A549 (cell line): Measurements from ENCODE around the gene FBN2. TPM values are rescaled to one million over a fixed set of nuclear protein-coding genes. Genes with fewer than 3 reads are reported as not detected.

Experiments used
- ATAC-seq, 2 experiments: fragments of 200-7000 bp in 1 of 2; fragments of >200 bp in 1 of 2; cut with Nextera tagmentation in 1 of 2; cut with Tn5 transposase in 1 of 2; 3 replicates each; pipeline versions ENCODE4 v1.8.0 to v1.9.1; 2018 to 2020; ENCODE audit warnings: mild to moderate bottlenecking in 1 of 2, moderate library complexity in 1 of 2
- CTCF ChIA-PET: fragments of 300-600 bp; sonication (Branson Sonifier 250); formaldehyde crosslinking; extraction: SDS; loops from one replicate; lab custom pipeline; 2021; ENCODE audit warnings: antibody characterized with exemption, inconsistent platforms; lab: Yijun Ruan, JAX
- POLR2A ChIA-PET: fragments of 350-600 bp; formaldehyde crosslinking; extraction: SDS; loops from one replicate; lab custom pipeline; 2021; ENCODE audit warnings: antibody characterized with exemption, inconsistent platforms; lab: Yijun Ruan, JAX
- DNase-seq, 2 experiments: peaks; one replicate each; pipeline versions ENCODE4 v3.0.0 to v3.0.0-alpha.2; 2011 to 2016; ENCODE audit warnings: low read depth in 1 of 2, low spot score in 1 of 2
- FAIRE-seq: peaks from 2 replicates; lab custom pipeline; 2011; peaks lifted over from hg19 to GRCh38; lab: Jason Lieb, UNC
- H3K27ac ChIP-seq, 2 experiments: fragments of >200 bp; sonication (Bioruptor Twin); formaldehyde crosslinking; 3 replicates each; pipeline ENCODE4 v1.5.1; 2016 to 2017
- H3K4me1 ChIP-seq: fragments of >200 bp; sonication (Bioruptor Twin); formaldehyde crosslinking; 3 replicates; pipeline ENCODE4 v1.6.1; 2016
- H3K4me2 ChIP-seq: fragments of >200 bp; sonication (Bioruptor Twin); formaldehyde crosslinking; 3 replicates; pipeline ENCODE4 v1.6.1; 2016
- H3K4me3 ChIP-seq: fragments of >200 bp; sonication (Bioruptor Twin); formaldehyde crosslinking; 3 replicates; pipeline ENCODE4 v1.5.1; 2016
- H3K9me3 ChIP-seq: fragments of >200 bp; sonication (Bioruptor Twin); formaldehyde crosslinking; 3 replicates; pipeline ENCODE4 v1.6.1; 2016
- ATOH8 ChIP-seq: fragments of 250-450 bp; sonication (Bioruptor Pico); IDR thresholded peaks from 2 replicates; pipeline ENCODE4 v1.5.0; 2020; ENCODE audit warnings: low read depth, mild to moderate bottlenecking, moderate library complexity
- CBX2 ChIP-seq: fragments of 200-600 bp; sonication (generic); IDR thresholded peaks from 2 replicates; pipeline ENCODE4 v1.6.1; 2016; ENCODE audit warnings: low read depth, mild to moderate bottlenecking, borderline replicate concordance
- CHD2 ChIP-seq: fragments of 150-350 bp; IDR thresholded peaks from 2 replicates; pipeline ENCODE4 v1.6.1; 2014; ENCODE audit warnings: low read length; ENCODE audit not compliant: partially characterized antibody
- CHD4 ChIP-seq: fragments of 200-600 bp; sonication (generic); IDR thresholded peaks from 2 replicates; pipeline ENCODE4 v1.6.1; 2016; ENCODE audit warnings: antibody characterized with exemption, mild to moderate bottlenecking, borderline replicate concordance
- E2F6 ChIP-seq: IDR thresholded peaks from 2 replicates; pipeline ENCODE4 v1.6.1; 2012; ENCODE audit warnings: low read depth, borderline replicate concordance
- EHMT2 ChIP-seq: fragments of 200-600 bp; sonication (generic); IDR thresholded peaks from 2 replicates; pipeline ENCODE4 v1.6.1; 2016; ENCODE audit warnings: antibody characterized with exemption, low read depth, mild to moderate bottlenecking, moderate library complexity
- EP300 ChIP-seq, 2 experiments: fragments of >200 bp; sonication (Bioruptor Twin); formaldehyde crosslinking; IDR thresholded peaks; 2 replicates in 1 of 2; 3 replicates in 1 of 2; pipeline ENCODE4 v1.6.1; 2016 to 2017
- ESRRA ChIP-seq: fragments of 150-350 bp; IDR thresholded peaks from 2 replicates; pipeline ENCODE4 v1.6.1; 2014; ENCODE audit warnings: mild to moderate bottlenecking, low read length, borderline replicate concordance
- FOSL2 ChIP-seq, 2 experiments: fragments of 450-650 bp in 1 of 2; fragments of >200 bp in 1 of 2; sonication (Bioruptor Twin) in 1 of 2; formaldehyde crosslinking; IDR thresholded peaks; 2 replicates each; pipeline versions ENCODE4 v1.5.0 to v1.6.1; 2016 to 2020; ENCODE audit warnings: mild to moderate bottlenecking in 1 of 2, moderate library complexity in 1 of 2
- FOXS1 ChIP-seq: fragments of 250-450 bp; sonication (Bioruptor Pico); IDR thresholded peaks from 2 replicates; pipeline ENCODE4 v1.5.0; 2020; ENCODE audit warnings: mild to moderate bottlenecking, moderate library complexity
- JUN ChIP-seq, 2 experiments: fragments of >200 bp; sonication (Bioruptor Twin); formaldehyde crosslinking; IDR thresholded peaks; 2 replicates in 1 of 2; 3 replicates in 1 of 2; pipeline ENCODE4 v1.6.1; 2016 to 2017
- JUNB ChIP-seq: fragments of >200 bp; sonication (Bioruptor Twin); formaldehyde crosslinking; IDR thresholded peaks from 2 replicates; pipeline ENCODE4 v1.6.1; 2016
- KDM1A ChIP-seq: fragments of 200-600 bp; sonication (generic); IDR thresholded peaks from 2 replicates; pipeline ENCODE4 v1.6.1; 2016; ENCODE audit warnings: low read depth, mild to moderate bottlenecking
- KDM5A ChIP-seq: fragments of 200-600 bp; sonication (generic); IDR thresholded peaks from 2 replicates; pipeline ENCODE4 v1.6.1; 2016; ENCODE audit warnings: antibody characterized with exemption, mild to moderate bottlenecking
- MAFK ChIP-seq: fragments of 450-650 bp; IDR thresholded peaks from 2 replicates; pipeline ENCODE4 v1.6.1; 2014; ENCODE audit not compliant: partially characterized antibody
- NFE2L2 ChIP-seq: fragments of 150-350 bp; conservative IDR thresholded peaks from 2 replicates; pipeline ENCODE4 v1.6.1; 2014; ENCODE audit warnings: low read length
- NR3C1 ChIP-seq: fragments of >200 bp; sonication (Bioruptor Twin); formaldehyde crosslinking; IDR thresholded peaks from 3 replicates; pipeline ENCODE4 v1.6.1; 2017
- RAD21 ChIP-seq, 2 experiments: fragments of >200 bp in 1 of 2; sonication (Bioruptor Twin) in 1 of 2; formaldehyde crosslinking in 1 of 2; IDR thresholded peaks in 1 of 2; conservative IDR thresholded peaks in 1 of 2; 2 replicates in 1 of 2; 3 replicates in 1 of 2; pipeline ENCODE4 v1.6.1; 2012 to 2018; ENCODE audit warnings: inconsistent platforms in 1 of 2
- RARB ChIP-seq: fragments of 250-450 bp; sonication (Bioruptor Pico); IDR thresholded peaks from 2 replicates; pipeline ENCODE4 v1.8.0; 2021; ENCODE audit warnings: mild to moderate bottlenecking, moderate library complexity
- RCOR1 ChIP-seq: fragments of 150-350 bp; IDR thresholded peaks from 2 replicates; pipeline ENCODE4 v1.6.1; 2014; ENCODE audit warnings: antibody characterized with exemption, low read length, low read depth
- SMC3 ChIP-seq: fragments of >200 bp; sonication (Bioruptor Twin); formaldehyde crosslinking; IDR thresholded peaks from 3 replicates; pipeline ENCODE4 v1.6.1; 2018; ENCODE audit warnings: inconsistent platforms
- TP53 ChIP-seq: fragments of 250-450 bp; sonication (Bioruptor Pico); IDR thresholded peaks from 2 replicates; pipeline ENCODE4 v1.5.0; 2021; ENCODE audit warnings: mild to moderate bottlenecking, moderate library complexity
- ZNF302 ChIP-seq: fragments of 250-450 bp; sonication (Bioruptor Pico); IDR thresholded peaks from 2 replicates; pipeline ENCODE4 v1.9.0; 2021; ENCODE audit warnings: inconsistent platforms, mild to moderate bottlenecking, moderate library complexity
- ZSCAN20 ChIP-seq: fragments of 250-450 bp; sonication (Bioruptor Pico); IDR thresholded peaks from 2 replicates; pipeline ENCODE4 v1.8.0; 2022; ENCODE audit warnings: mild to moderate bottlenecking, moderate library complexity
- WGBS: methylation state at CpG from one replicate; pipeline ENCODE4 v1.1.6; 2017; ENCODE audit errors: missing lambda C conversion rate; 5-methylcytosine and 5-hydroxymethylcytosine counted together
- polyA plus RNA-seq, 4 experiments: library from polyadenylated mRNA; depleted of rRNA in 3 of 4; stranded (reverse); fragments of >200 nt; fragmentation: RNase III in 1 of 4; extraction: RNeasy Plus Mini Kit Qiagen cat#74134 plus additional on column Dnase treatment in 1 of 4; gene quantifications; 2 replicates in 3 of 4; 3 replicates in 1 of 4; pipeline ENCODE4 v1.2.3, GENCODE V29; 2011 to 2017
- TF ChIP-seq, protein P1 (sequence below): fragments of 250-450 bp; sonication (Bioruptor Pico); IDR thresholded peaks from 2 replicates; pipeline ENCODE4 v1.5.0; 2021; ENCODE audit warnings: mild to moderate bottlenecking, moderate library complexity, borderline replicate concordance
- TF ChIP-seq, protein P2 (sequence below): fragments of 150-350 bp; IDR thresholded peaks from 2 replicates; pipeline ENCODE4 v1.6.1; 2014; ENCODE audit warnings: low read depth, mild to moderate bottlenecking, low read length
- TF ChIP-seq, protein P3 (sequence below): IDR thresholded peaks from 2 replicates; pipeline ENCODE4 v1.6.1; 2012

Gene FBN2
- polyA plus RNA-seq, 2 of the 4 experiments (the other 2 are of a cell fraction) = 22.2 to 22.7 TPM

DNA sequence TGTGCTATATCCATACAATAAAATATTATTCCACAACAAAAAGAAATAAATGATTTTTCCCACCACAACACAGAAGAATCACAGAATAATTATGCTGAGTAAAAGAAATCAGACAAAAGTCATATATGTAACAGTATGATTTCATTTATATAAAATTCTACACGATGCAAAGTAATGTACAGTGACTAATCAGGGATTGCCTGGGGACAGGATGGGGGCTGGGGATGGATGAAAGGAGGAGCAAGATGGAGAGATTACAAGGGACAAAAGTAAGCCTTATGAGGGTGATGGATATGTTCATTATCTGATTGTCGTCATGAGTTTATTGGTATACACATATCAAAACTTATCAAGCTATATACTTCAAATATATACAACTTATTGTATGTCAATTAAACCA lies 154.0 kb downstream of the FBN2 start:
- ATAC-seq (no peak), FAIRE-seq (no peak), DNase-seq (no peak)
- Histone ChIP-seq H3K4me2 (no peak overlapping the region), H3K27ac (no peak overlapping the region), H3K4me3 (no peak overlapping the region)
- 61% methylated on average over 2 of the region's 2 CpGs for WGBS
- TF ChIP-seq E2F6 (no peak), ZSCAN20 (CRISPR knock-in tag) (no peak), SMC3 (no peak), NFE2L2 (no peak), CHD4 (no peak), ATOH8 (CRISPR knock-in tag) (no peak), CBX2 (no peak), KDM1A (no peak), TP53 (CRISPR knock-in tag) (no peak), EP300 (IDR thresholded peaks at IDR 0.05) (no peak), RAD21 (conservative IDR thresholded peaks at IDR 0.05 in 1 of 2, IDR thresholded peaks at IDR 0.05 in 1 of 2) (no peak), CHD2 (no peak), ESRRA (no peak), ZNF302 (CRISPR knock-in tag) (no peak)
- TF ChIP-seq, protein P1, sequence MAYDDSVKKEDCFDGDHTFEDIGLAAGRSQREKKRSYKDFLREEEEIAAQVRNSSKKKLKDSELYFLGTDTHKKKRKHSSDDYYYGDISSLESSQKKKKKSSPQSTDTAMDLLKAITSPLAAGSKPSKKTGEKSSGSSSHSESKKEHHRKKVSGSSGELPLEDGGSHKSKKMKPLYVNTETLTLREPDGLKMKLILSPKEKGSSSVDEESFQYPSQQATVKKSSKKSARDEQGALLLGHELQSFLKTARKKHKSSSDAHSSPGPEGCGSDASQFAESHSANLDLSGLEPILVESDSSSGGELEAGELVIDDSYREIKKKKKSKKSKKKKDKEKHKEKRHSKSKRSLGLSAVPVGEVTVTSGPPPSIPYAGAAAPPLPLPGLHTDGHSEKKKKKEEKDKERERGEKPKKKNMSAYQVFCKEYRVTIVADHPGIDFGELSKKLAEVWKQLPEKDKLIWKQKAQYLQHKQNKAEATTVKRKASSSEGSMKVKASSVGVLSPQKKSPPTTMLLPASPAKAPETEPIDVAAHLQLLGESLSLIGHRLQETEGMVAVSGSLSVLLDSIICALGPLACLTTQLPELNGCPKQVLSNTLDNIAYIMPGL (CRISPR knock-in tag) = no peak
- TF ChIP-seq, all 56 proteins: peak for 0
- ChIA-PET CTCF (interaction anchor here (1.0 kb wide), 1 partner anchor 54 kb away, joined by 3 read pairs; no protein-coding TSS in a partner anchor), POLR2A (no interaction called here)
- Histone ChIP-seq H3K9me3 (no peaks in the 10 kb centered on the region), H3K4me1 (no peaks in the 10 kb centered on the region)

GRCh38 chr5:128380337-128380736 lies 157.7 kb downstream of the FBN2 start:
- 78% methylated on average over 3 of the region's 3 CpGs for WGBS
- POLR2A ChIA-PET = no interaction called here
- FAIRE-seq (no peak), DNase-seq (no peak), ATAC-seq (no peak; a peak in 1 of 6 replicates)
- H3K4me3 ChIP-seq = no peak overlapping the region
- no peak overlapping the region for H3K4me2 ChIP-seq
- TF ChIP-seq, protein P2, sequence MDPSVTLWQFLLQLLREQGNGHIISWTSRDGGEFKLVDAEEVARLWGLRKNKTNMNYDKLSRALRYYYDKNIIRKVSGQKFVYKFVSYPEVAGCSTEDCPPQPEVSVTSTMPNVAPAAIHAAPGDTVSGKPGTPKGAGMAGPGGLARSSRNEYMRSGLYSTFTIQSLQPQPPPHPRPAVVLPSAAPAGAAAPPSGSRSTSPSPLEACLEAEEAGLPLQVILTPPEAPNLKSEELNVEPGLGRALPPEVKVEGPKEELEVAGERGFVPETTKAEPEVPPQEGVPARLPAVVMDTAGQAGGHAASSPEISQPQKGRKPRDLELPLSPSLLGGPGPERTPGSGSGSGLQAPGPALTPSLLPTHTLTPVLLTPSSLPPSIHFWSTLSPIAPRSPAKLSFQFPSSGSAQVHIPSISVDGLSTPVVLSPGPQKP = no peak
- no peak for TF ChIP-seq EHMT2
- TF ChIP-seq NR3C1 = no peak
- no peak for TF ChIP-seq FOXS1 (CRISPR knock-in tag)
- TF ChIP-seq RARB (CRISPR knock-in tag) = no peak
- TF ChIP-seq ZSCAN20 (CRISPR knock-in tag) = no peak
- no peak for TF ChIP-seq JUN (IDR thresholded peaks at IDR 0.05)
- no peak for TF ChIP-seq KDM5A
- TF ChIP-seq, protein P1 (CRISPR knock-in tag) = no peak
- TF ChIP-seq MAFK = no peak
- no peak for TF ChIP-seq FOSL2 (IDR thresholded peaks at IDR 0.05)
- TF ChIP-seq FOSL2 (CRISPR knock-in tag; IDR thresholded peaks at IDR 0.05) = no peak
- TF ChIP-seq SMC3 = no peak
- no peak for TF ChIP-seq RCOR1
- no peak for TF ChIP-seq JUNB
- TF ChIP-seq, protein P3, sequence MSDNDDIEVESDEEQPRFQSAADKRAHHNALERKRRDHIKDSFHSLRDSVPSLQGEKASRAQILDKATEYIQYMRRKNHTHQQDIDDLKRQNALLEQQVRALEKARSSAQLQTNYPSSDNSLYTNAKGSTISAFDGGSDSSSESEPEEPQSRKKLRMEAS = no peak
- no peaks in the 10 kb centered on the region for H3K4me1 ChIP-seq
- no peak overlapping the region for H3K27ac ChIP-seq
- H3K9me3 ChIP-seq = no peaks in the 10 kb centered on the region
- CTCF ChIA-PET = no interaction called here
